ENCODE measurements around the gene HOXB1. TPM values are rescaled to one million over a fixed set of nuclear protein-coding genes. Genes with fewer than 3 reads are reported as not detected.

Gene HOXB1
- total RNA-seq, 1 experiment from 2014 or later, result not detected

- DNase-seq (ENCODE audit: low read depth, low spot score) (no peak), ATAC-seq (peak; percentile 10; the same call in 1 of the 2 replicates)
- Histone ChIP-seq H3K27me3 (ENCODE audit: control insufficient read depth, insufficient read depth, low read length) (no peaks in the 10 kb centered on the region), H3K4me3 (ENCODE audit: low read depth in 2 of 2, low read length in 2 of 2) (peak overlapping the region; percentile 16 to 36; a peak in 3 of 4 replicates), H3K36me3 (ENCODE audit: control insufficient read depth, insufficient read depth, low read length) (peaks cover 4% of the 10 kb centered on the region; the same call in 1 of the 2 replicates), H3K27ac (ENCODE audit: low read length) (peak overlapping the region; percentile 97), H3K9me3 (ENCODE audit: control insufficient read depth, insufficient read depth, low read depth, low read length) (no peaks in the 10 kb centered on the region), H3K4me1 (ENCODE audit: control insufficient read depth, insufficient read depth, low read length) (peaks cover 95% of the 10 kb centered on the region)
- ChIA-PET POLR2A (no interaction called here), CTCF (interaction anchor here (0.5 to 0.7 kb wide), 3 partner anchors 11 to 20 kb away, joined by 3 to 4 read pairs (median 3); no protein-coding TSS in a partner anchor)
- in situ Hi-C loops (cut with HindIII; ENCODE audit: low pct_unique_long_range_greater_than_20kb, low sequenced_read_pairs), result no loop called here
- intact Hi-C loops (cut with micrococcal nuclease; ENCODE audit: unreplicated experiment), result no loop called here
- TF ChIP-seq CTCF (IDR thresholded peaks at IDR 0.05), result no peak
- peak; percentile 31 for TF ChIP-seq POLR2AphosphoS5 (IDR thresholded peaks at IDR 0.05; ENCODE audit: low read depth, low read length)
- no TSS peak for BruUV-seq (replicated peaks)
Observed at GRCh38 chr17:48563385-48563838, 32.6 kb upstream of the HOXB1 start.

- no TSS peak for BruUV-seq (replicated peaks)
- TF ChIP-seq POLR2AphosphoS5 (IDR thresholded peaks at IDR 0.05; ENCODE audit: low read depth, low read length), result no peak
- TF ChIP-seq REST (IDR thresholded peaks at IDR 0.05; ENCODE audit: insufficient read depth in 1 of 2, low read depth in 2 of 2, low read length in 1 of 2), result no peak
- TF ChIP-seq SIN3A (IDR thresholded peaks at IDR 0.05; ENCODE audit: borderline replicate concordance, insufficient read depth, low read depth, low read length), result no peak
- TF ChIP-seq CTCF (IDR thresholded peaks at IDR 0.05), result no peak
- no peak for TF ChIP-seq TCF7L2 (IDR thresholded peaks at IDR 0.05; ENCODE audit: low read depth, low read length)
- CTCF ChIA-PET, result interaction anchor here (0.5 to 0.6 kb wide), 2 partner anchors 11 to 268 kb away, joined by 3 to 4 read pairs; no protein-coding TSS in a partner anchor
- H3K4me1 ChIP-seq (ENCODE audit: control insufficient read depth, insufficient read depth, low read length), result peaks cover 95% of the 10 kb centered on the region
- H3K27ac ChIP-seq (ENCODE audit: low read length), result peak overlapping the region; percentile 97
- H3K9me3 ChIP-seq (ENCODE audit: control insufficient read depth, insufficient read depth, low read depth, low read length), result no peaks in the 10 kb centered on the region
- no peaks in the 10 kb centered on the region for H3K27me3 ChIP-seq (ENCODE audit: control insufficient read depth, insufficient read depth, low read length)
- POLR2A ChIA-PET, result interaction anchor here (0.5 kb wide), 1 partner anchor 494 kb away, joined by 7 read pairs; no protein-coding TSS in a partner anchor
- H3K36me3 ChIP-seq (ENCODE audit: control insufficient read depth, insufficient read depth, low read length), result peaks cover 4% of the 10 kb centered on the region; the same call in 1 of the 2 replicates
- intact Hi-C loops (cut with micrococcal nuclease; ENCODE audit: unreplicated experiment), result no loop called here
- ATAC-seq, result 0 out of 2 replicates have a peak, but pooled peaks have one; percentile 0
- no peak for DNase-seq (ENCODE audit: low read depth, low spot score)
- in situ Hi-C loops (cut with HindIII; ENCODE audit: low pct_unique_long_range_greater_than_20kb, low sequenced_read_pairs), result no loop called here
- peak overlapping the region; percentile 16 to 36; a peak in 3 of 4 replicates for H3K4me3 ChIP-seq (ENCODE audit: low read depth in 2 of 2, low read length in 2 of 2)
Observed at GRCh38 chr17:48562934-48563333, 32.1 kb upstream of the HOXB1 start.
